Lower lobe of right lung (tissue), 2 donors: Measurements from ENCODE around the gene HLA-DOA. TPM values are rescaled to one million over a fixed set of nuclear protein-coding genes. Genes with fewer than 3 reads are reported as not detected.
A peak's percentile ranks its signal among the peaks of the same experiment; 100 is the strongest.

Source experiments
- ATAC-seq, 2 donors: fragments of 200-7000 bp; cut with Tn5 transposase; one replicate each; pipeline ENCODE4 v1.9.1; 2020 to 2022; ENCODE audit warnings: mild to moderate bottlenecking in 2 of 2, moderate library complexity in 2 of 2
- DNase-seq: peaks from one replicate; pipeline ENCODE4 v3.0.0-alpha.2; 2020
- H3K27ac ChIP-seq: fragments of 200-600 bp; one replicate; pipeline ENCODE4 v1.8.0; 2022
- H3K27me3 ChIP-seq: fragments of 200-600 bp; one replicate; pipeline ENCODE4 v1.8.0; 2022; ENCODE audit warnings: low read depth
- H3K36me3 ChIP-seq: fragments of 200-600 bp; one replicate; pipeline ENCODE4 v1.8.0; 2022; ENCODE audit warnings: mild to moderate bottlenecking
- H3K4me1 ChIP-seq: fragments of 200-600 bp; one replicate; pipeline ENCODE4 v1.8.0; 2022
- H3K4me3 ChIP-seq: fragments of 200-600 bp; one replicate; pipeline ENCODE4 v1.8.0; 2022; ENCODE audit warnings: mild to moderate bottlenecking
- H3K9me3 ChIP-seq: fragments of 200-600 bp; one replicate; pipeline ENCODE4 v1.8.0; 2022
- intact Hi-C: fragments of 100-400 bp; cut with DNase I; formaldehyde crosslinking; loops from one replicate; pipeline ENCODE4 v1.11.0; 2022
- total RNA-seq: library from RNA; stranded (reverse); fragmentation: NEBNext Ultra II Directional; extraction: Animal tissue kit (Norgen Biotek cat#: 25700); gene quantifications from one replicate; pipeline ENCODE4 v1.2.1, GENCODE V29; 2021
- TF ChIP-seq, protein P1 (sequence below): fragments of 200-600 bp; IDR thresholded peaks from one replicate; pipeline ENCODE4 v1.8.0; 2022; ENCODE audit warnings: antibody characterized with exemption, mild to moderate bottlenecking
- donor health status: DM: no; HTN: yes; CAD: no; lungs with severe emphysema.

The HLA-DOA gene
- total RNA-seq, 1 donor from 2014 or later = 31.2 TPM

DNA sequence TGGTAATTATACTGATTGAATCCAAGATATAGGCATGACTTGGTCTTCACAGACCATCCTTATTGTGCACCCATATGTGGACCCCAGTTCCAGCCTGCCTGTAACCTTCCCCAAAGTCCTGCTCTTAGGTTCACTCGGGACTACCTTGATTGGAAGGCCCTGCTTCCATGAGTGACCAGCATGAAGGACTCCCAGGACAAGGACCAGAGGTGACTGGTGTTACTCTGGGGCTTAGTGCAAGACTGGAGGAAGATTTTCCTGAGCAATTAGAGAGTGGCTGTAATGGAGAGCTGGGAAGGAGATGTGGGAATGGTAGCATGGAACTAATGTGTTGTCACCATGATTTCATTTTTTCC lies 25.9 kb downstream of the HLA-DOA start:
- Histone ChIP-seq H3K9me3 (no peaks in the 10 kb centered on the region), H3K27me3 (no peaks in the 10 kb centered on the region), H3K4me1 (peaks cover 14% of the 10 kb centered on the region), H3K27ac (no peak overlapping the region), H3K4me3 (no peak overlapping the region), H3K36me3 (peaks cover 36% of the 10 kb centered on the region)
- TF ChIP-seq, protein P1, sequence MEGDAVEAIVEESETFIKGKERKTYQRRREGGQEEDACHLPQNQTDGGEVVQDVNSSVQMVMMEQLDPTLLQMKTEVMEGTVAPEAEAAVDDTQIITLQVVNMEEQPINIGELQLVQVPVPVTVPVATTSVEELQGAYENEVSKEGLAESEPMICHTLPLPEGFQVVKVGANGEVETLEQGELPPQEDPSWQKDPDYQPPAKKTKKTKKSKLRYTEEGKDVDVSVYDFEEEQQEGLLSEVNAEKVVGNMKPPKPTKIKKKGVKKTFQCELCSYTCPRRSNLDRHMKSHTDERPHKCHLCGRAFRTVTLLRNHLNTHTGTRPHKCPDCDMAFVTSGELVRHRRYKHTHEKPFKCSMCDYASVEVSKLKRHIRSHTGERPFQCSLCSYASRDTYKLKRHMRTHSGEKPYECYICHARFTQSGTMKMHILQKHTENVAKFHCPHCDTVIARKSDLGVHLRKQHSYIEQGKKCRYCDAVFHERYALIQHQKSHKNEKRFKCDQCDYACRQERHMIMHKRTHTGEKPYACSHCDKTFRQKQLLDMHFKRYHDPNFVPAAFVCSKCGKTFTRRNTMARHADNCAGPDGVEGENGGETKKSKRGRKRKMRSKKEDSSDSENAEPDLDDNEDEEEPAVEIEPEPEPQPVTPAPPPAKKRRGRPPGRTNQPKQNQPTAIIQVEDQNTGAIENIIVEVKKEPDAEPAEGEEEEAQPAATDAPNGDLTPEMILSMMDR = no peak
- peak in 1 of 2 donors; percentile 2 for ATAC-seq
- DNase-seq = no peak
- intact Hi-C loops = loop anchor here (10.0 kb wide), 2 partner anchors 49 to 99 kb away; no protein-coding TSS in a partner anchor

DNA sequence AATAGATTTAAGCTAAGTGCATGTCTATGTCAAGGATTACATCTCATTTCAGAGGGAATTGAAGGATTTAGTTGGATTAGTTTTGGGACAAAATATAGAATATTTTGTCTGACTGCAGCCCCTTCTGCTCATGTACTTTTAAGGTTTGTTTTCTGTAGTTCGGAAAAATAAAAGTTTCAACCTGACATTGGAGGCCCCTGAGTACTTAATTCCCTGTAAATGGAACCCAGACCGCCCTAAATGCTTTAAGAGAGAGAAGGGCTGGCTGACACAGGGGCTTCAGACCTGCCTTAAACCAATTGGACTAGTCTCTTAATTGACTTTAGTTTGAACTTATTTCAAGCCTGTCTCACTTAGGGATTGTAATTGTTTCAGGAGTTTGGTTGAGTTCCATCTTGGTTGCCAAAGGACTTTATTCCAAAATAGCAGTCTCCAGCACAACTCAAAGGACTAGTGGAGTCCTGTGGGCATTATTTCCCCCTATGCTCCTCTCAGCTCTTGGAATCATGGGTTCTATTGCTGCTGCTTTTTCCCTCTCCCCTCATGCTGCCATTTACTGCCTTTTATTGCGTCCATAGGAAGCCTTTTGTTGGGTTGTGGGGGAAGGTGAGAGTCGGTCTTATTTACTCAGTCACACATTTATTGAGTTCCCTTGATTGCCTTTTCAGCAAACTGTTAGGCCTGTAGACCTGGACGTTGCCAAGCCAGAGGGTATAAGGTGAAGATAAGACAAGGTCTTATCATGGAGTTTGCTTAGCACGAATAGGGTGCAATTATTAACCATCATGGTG lies 26.5 kb downstream of the HLA-DOA start:
- peaks cover 20% of the 10 kb centered on the region for H3K4me1 ChIP-seq

DNA sequence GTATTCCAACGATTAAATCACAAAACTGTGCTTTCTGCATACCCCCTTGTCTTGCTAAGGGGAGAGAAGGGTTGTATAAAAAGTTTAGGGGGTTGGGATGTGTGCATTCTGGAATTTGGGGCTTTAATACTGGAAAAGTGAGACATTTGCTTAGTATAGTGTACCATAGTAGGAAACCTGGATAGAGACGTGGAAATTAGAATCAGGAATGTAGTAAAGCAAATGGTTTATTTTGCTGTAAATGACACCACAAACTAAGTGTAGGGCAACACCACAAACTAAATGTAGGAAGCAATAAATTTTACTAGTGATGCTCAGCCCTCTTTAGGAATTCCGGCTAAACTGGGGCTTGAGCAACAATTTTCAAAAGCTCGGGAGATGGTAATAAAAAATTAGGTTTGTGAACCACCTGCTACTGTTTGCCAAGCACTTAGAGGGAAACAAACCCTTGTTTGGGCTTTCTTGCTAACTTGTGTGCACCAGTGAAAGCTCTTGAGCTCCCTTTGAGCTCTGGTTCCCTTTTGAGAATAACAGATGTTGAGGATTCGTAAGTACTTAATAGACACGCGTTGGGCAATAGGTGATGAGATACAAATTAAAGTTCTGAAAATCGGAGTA lies 27.2 kb downstream of the HLA-DOA start:
- H3K27me3 ChIP-seq = no peaks in the 10 kb centered on the region
- H3K4me1 ChIP-seq = peaks cover 27% of the 10 kb centered on the region
- H3K27ac ChIP-seq = no peak overlapping the region
- intact Hi-C loops = loop anchor here (10.0 kb wide), 2 partner anchors 47 to 97 kb away; no protein-coding TSS in a partner anchor
- DNase-seq (no peak), ATAC-seq (no peak)
- H3K4me3 ChIP-seq = no peak overlapping the region
- no peaks in the 10 kb centered on the region for H3K9me3 ChIP-seq
- peaks cover 49% of the 10 kb centered on the region for H3K36me3 ChIP-seq
- TF ChIP-seq, protein P1 = no peak

More for the DNA sequence above, 26.5 kb downstream of the HLA-DOA start:
- H3K27me3 ChIP-seq = no peaks in the 10 kb centered on the region
- peaks cover 42% of the 10 kb centered on the region for H3K36me3 ChIP-seq
- TF ChIP-seq, protein P1 = no peak
- H3K9me3 ChIP-seq = no peaks in the 10 kb centered on the region
- no peak overlapping the region for H3K4me3 ChIP-seq
- no peak overlapping the region for H3K27ac ChIP-seq
- no peak for ATAC-seq
- intact Hi-C loops = loop anchor here (10.0 kb wide), 2 partner anchors 48 to 98 kb away; no protein-coding TSS in a partner anchor
- DNase-seq = no peak

DNA sequence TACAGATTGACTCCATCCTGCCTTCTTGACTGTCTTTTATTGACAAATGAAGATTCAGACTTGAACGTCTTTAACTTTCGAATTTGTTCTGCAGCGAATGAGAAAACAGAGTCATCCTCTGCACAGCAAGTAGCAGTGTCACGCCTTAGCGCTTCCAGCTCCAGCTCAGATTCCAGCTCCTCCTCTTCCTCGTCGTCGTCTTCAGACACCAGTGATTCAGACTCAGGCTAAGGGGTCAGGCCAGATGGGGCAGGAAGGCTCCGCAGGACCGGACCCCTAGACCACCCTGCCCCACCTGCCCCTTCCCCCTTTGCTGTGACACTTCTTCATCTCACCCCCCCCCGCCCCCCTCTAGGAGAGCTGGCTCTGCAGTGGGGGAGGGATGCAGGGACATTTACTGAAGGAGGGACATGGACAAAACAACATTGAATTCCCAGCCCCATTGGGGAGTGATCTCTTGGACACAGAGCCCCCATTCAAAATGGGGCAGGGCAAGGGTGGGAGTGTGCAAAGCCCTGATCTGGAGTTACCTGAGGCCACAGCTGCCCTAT lies 28.8 kb downstream of the HLA-DOA start:
- no peak for ATAC-seq
- Histone ChIP-seq H3K27ac (no peak overlapping the region), H3K36me3 (peaks cover 65% of the 10 kb centered on the region), H3K27me3 (no peaks in the 10 kb centered on the region), H3K9me3 (no peaks in the 10 kb centered on the region), H3K4me3 (no peak overlapping the region), H3K4me1 (peaks cover 43% of the 10 kb centered on the region)
- intact Hi-C loops = loop anchor here (10.0 kb wide), 2 partner anchors 46 to 96 kb away; no protein-coding TSS in a partner anchor
- TF ChIP-seq, protein P1 = no peak
- DNase-seq = no peak

DNA sequence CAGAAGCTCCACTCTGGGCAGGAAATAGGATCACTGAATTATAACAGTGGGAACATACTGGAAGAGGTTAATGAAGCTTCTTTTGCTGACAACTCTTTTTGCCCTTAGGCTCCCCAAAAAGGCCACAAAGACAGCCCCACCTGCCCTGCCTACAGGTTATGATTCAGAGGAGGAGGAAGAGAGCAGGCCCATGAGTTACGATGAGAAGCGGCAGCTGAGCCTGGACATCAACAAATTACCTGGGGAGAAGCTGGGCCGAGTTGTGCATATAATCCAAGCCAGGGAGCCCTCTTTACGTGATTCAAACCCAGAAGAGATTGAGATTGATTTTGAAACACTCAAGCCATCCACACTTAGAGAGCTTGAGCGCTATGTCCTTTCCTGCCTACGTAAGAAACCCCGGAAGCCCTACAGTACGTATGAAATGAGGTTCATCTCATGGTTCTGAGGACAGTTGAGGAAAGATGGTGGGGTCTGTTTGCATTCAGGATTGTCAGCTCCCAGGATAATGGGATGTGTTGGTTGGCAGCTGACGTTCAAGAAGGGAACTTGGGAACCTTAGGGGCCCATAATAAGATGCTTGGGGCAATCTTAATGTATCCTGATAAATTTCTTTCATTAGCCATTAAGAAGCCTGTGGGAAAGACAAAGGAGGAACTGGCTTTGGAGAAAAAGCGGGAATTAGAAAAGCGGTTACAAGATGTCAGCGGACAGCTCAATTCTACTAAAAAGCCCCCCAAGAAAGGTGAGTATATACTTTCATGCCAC lies 29.5 kb downstream of the HLA-DOA start:
- DNase-seq = no peak
- Histone ChIP-seq H3K4me1 (peaks cover 50% of the 10 kb centered on the region), H3K36me3 (peaks cover 72% of the 10 kb centered on the region), H3K9me3 (no peaks in the 10 kb centered on the region), H3K27ac (no peak overlapping the region), H3K4me3 (no peak overlapping the region), H3K27me3 (no peaks in the 10 kb centered on the region)
- intact Hi-C loops = loop anchor here (10.0 kb wide), 2 partner anchors 45 to 95 kb away; no protein-coding TSS in a partner anchor
- TF ChIP-seq, protein P1 = no peak
- no peak for ATAC-seq
